GM18519 (cell line): ENCODE results near the gene ZSCAN23.

ENCODE experiments used
- ATAC-seq: cut with Tn5 transposase; IDR thresholded peaks from one replicate; pipeline ENCODE4 v1.9.1; 2021; ENCODE audit warnings: mild to moderate bottlenecking, moderate library complexity; ENCODE audit not compliant: unreplicated experiment, low FRiP score

ZSCAN23 gene

DNA sequence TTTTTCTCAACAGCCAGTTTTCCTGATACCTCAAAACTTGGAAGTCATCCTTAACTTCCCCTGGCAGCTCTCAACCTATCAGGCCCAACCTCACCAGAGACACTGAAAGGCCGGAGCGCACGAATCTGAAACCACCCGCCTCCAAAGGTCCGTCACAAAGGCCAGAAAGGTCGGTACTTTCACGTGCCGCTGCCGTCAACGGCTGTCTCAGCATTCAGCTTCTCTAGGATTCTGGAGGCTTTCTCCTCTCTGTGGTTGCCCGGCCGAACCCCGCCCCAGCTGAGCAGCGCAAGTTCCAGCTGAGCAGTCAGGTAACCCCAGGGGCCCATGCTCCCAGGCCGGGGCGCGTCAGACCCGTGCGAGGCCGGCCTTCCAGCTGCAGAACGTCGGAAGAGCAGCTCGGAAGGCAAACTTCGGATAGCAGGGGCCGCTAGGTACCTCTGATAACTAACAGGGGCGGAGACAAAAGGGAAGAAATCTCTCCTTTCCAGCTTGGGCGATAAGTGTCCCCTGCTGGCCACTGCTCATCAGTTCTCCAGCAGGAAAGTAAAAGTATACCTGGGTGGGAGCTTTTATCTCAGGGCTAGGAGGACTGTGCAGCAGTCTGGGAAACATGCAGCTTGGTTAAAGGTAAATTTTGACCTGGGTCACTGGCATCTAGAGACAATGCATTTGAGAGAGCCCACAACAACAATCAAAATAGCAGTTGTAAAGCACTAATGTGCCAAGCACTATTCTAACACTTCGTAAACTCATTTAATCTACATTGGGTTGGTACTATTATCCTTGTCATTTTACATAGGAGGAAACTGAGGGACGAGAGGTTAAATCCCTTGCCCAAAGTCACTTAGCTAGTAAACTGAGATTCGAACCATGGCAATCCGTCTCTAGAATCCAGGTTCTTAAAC, 59.8 kb downstream of the ZSCAN23 start:
- ATAC-seq: peak; percentile 69
